CD4-positive, alpha-beta T cell treated with Interleukin-21 for 1 hour (primary cell): ENCODE measurements around the gene LRRTM4.

Experiments
- DNase-seq: peaks from one replicate; pipeline ENCODE4 v3.0.0-alpha.2; 2020

Gene LRRTM4

GRCh38 chr2:76977846-76978727 lies 544.1 kb downstream of the LRRTM4 start:
- DNase-seq = no peak

- no peak for DNase-seq
Measured at GRCh38 chr2:76975752-76976151, 546.4 kb downstream of the LRRTM4 start.

GRCh38 chr2:76973610-76974009 lies 548.6 kb downstream of the LRRTM4 start:
- no peak for DNase-seq

- DNase-seq = no peak
Measured at GRCh38 chr2:76965772-76966171, 556.4 kb downstream of the LRRTM4 start.

GRCh38 chr2:76958749-76959148 lies 563.4 kb downstream of the LRRTM4 start:
- DNase-seq = no peak

GRCh38 chr2:76953733-76954347 lies 568.3 kb downstream of the LRRTM4 start:
- DNase-seq = no peak

- DNase-seq = no peak
Measured at GRCh38 chr2:76946631-76947145, 575.5 kb downstream of the LRRTM4 start.

GRCh38 chr2:76940559-76940958 lies 581.6 kb downstream of the LRRTM4 start:
- no peak for DNase-seq

- no peak for DNase-seq
Measured at GRCh38 chr2:76938153-76938552, 584.0 kb downstream of the LRRTM4 start.

GRCh38 chr2:76932550-76932949 lies 589.6 kb downstream of the LRRTM4 start:
- DNase-seq = no peak

- no peak for DNase-seq
Measured at GRCh38 chr2:76930056-76930744, 592.0 kb downstream of the LRRTM4 start.

- DNase-seq = no peak
Measured at GRCh38 chr2:76928026-76928425, 594.1 kb downstream of the LRRTM4 start.

GRCh38 chr2:76921006-76921405 lies 601.2 kb downstream of the LRRTM4 start:
- DNase-seq = no peak

- DNase-seq = no peak
Measured at GRCh38 chr2:76895469-76895868, 626.7 kb downstream of the LRRTM4 start.

- DNase-seq = no peak
Measured at GRCh38 chr2:76870581-76870980, 651.6 kb downstream of the LRRTM4 start.

- DNase-seq = no peak
Measured at GRCh38 chr2:76870011-76870410, 652.2 kb downstream of the LRRTM4 start.

- no peak for DNase-seq
Measured at GRCh38 chr2:76867854-76868253, 654.3 kb downstream of the LRRTM4 start.

- DNase-seq = no peak
Measured at GRCh38 chr2:76866464-76866863, 655.7 kb downstream of the LRRTM4 start.

GRCh38 chr2:76862901-76863300 lies 659.3 kb downstream of the LRRTM4 start:
- DNase-seq = no peak

- no peak for DNase-seq
Measured at GRCh38 chr2:76861708-76862107, 660.5 kb downstream of the LRRTM4 start.

- DNase-seq = no peak
Measured at GRCh38 chr2:76851000-76851399, 671.2 kb downstream of the LRRTM4 start.

- DNase-seq = no peak
Measured at GRCh38 chr2:76849086-76849485, 673.1 kb downstream of the LRRTM4 start.

GRCh38 chr2:76839826-76840225 lies 682.4 kb downstream of the LRRTM4 start:
- DNase-seq = no peak
